Keratinocyte (primary cell): ENCODE data around the gene HOXD1. TPM values are rescaled to one million over a fixed set of nuclear protein-coding genes. Genes with fewer than 3 reads are reported as not detected.
A peak's percentile ranks its signal among the peaks of the same experiment; 100 is the strongest.

Experiments used
- DNase-seq: peaks from one replicate; pipeline ENCODE4 v3.0.0-alpha.2; 2011; ENCODE audit warnings: low read depth, missing footprints, low spot score
- FAIRE-seq: peaks from 2 replicates; lab custom pipeline; 2011; peaks lifted over from hg19 to GRCh38; lab: Jason Lieb, UNC
- H2AFZ ChIP-seq: 2 replicates; pipeline ENCODE4 v1.6.0; 2012; ENCODE audit warnings: low read length, control low read depth, inconsistent platforms; ENCODE audit not compliant: control insufficient read depth
- H3K27ac ChIP-seq: 2 replicates; pipeline ENCODE4 v1.5.1; 2011; ENCODE audit warnings: low read length; ENCODE audit not compliant: control insufficient read depth, insufficient read depth
- H3K27me3 ChIP-seq: 3 replicates; pipeline ENCODE4 v1.6.0; 2011; ENCODE audit warnings: low read length; ENCODE audit not compliant: control insufficient read depth, insufficient read depth; ENCODE audit errors: extremely low read depth
- H3K36me3 ChIP-seq, 2 experiments: 2 replicates in 1 of 2; 3 replicates in 1 of 2; pipeline ENCODE4 v1.5.1; 2011; ENCODE audit warnings: low read length in 2 of 2, mild to moderate bottlenecking in 1 of 2; ENCODE audit not compliant: control insufficient read depth in 2 of 2, insufficient read depth in 2 of 2; ENCODE audit errors: extremely low read depth in 1 of 2
- H3K4me1 ChIP-seq: 3 replicates; pipeline ENCODE4 v1.5.1; 2011; ENCODE audit warnings: low read length; ENCODE audit not compliant: control insufficient read depth, insufficient read depth; ENCODE audit errors: extremely low read depth
- H3K4me2 ChIP-seq: 3 replicates; pipeline ENCODE4 v1.6.0; 2011; ENCODE audit warnings: low read depth, low read length; ENCODE audit not compliant: control insufficient read depth, insufficient read depth; ENCODE audit errors: extremely low read depth
- H3K4me3 ChIP-seq, 3 experiments: fragments of 200-600 bp in 1 of 3; sonication (generic) in 1 of 3; 2 replicates in 2 of 3; 3 replicates in 1 of 3; pipeline ENCODE4 v1.5.1; 2011 to 2016; ENCODE audit warnings: low read length in 3 of 3, mild to moderate bottlenecking in 3 of 3, control low read depth in 2 of 3, inconsistent platforms in 1 of 3, low read depth in 1 of 3, mixed read lengths in 1 of 3, mixed run types in 1 of 3, moderate library complexity in 1 of 3; ENCODE audit not compliant: control insufficient read depth in 2 of 3, insufficient read depth in 2 of 3; ENCODE audit errors: extremely low read depth in 1 of 3
- H3K79me2 ChIP-seq: 2 replicates; pipeline ENCODE4 v1.6.0; 2012; ENCODE audit warnings: low read length; ENCODE audit not compliant: control insufficient read depth, insufficient read depth
- H3K9ac ChIP-seq: 3 replicates; pipeline ENCODE4 v1.6.0; 2011; ENCODE audit warnings: low read length; ENCODE audit not compliant: control insufficient read depth, insufficient read depth; ENCODE audit errors: extremely low read depth
- H3K9me1 ChIP-seq: 3 replicates; pipeline ENCODE4 v1.6.0; 2011; ENCODE audit warnings: low read length; ENCODE audit not compliant: control insufficient read depth, insufficient read depth; ENCODE audit errors: extremely low read depth
- H3K9me3 ChIP-seq: 2 replicates; pipeline ENCODE4 v1.5.1; 2012; ENCODE audit warnings: low read depth, low read length; ENCODE audit not compliant: control insufficient read depth
- H4K20me1 ChIP-seq: 3 replicates; pipeline ENCODE4 v1.6.0; 2011; ENCODE audit warnings: low read length; ENCODE audit not compliant: control insufficient read depth, insufficient read depth; ENCODE audit errors: extremely low read depth
- CTCF ChIP-seq, 3 experiments: IDR thresholded peaks in 1 of 3; conservative IDR thresholded peaks in 1 of 3; optimal IDR thresholded peaks in 1 of 3; 2 replicates in 2 of 3; 3 replicates in 1 of 3; pipeline versions ENCODE3 to v1.5.1; 2011; ENCODE audit warnings: low read length in 3 of 3, mild to moderate bottlenecking in 3 of 3, moderate library complexity in 2 of 3, control low read depth in 1 of 3, inconsistent platforms in 1 of 3; ENCODE audit not compliant: insufficient read depth in 2 of 3; ENCODE audit errors: extremely low read depth in 1 of 3
- EZH2 ChIP-seq: IDR thresholded peaks from one replicate; pipeline ENCODE4 v1.6.1; 2012; ENCODE audit warnings: inconsistent platforms, mild to moderate bottlenecking, low read length, moderate library complexity
- dilution Hi-C: fragments of 300-500 bp; cut with MboI; formaldehyde crosslinking; loops from one replicate; pipeline ENCODE4 v1.7.0; 2020; ENCODE audit warnings: low sequenced_read_pairs; ENCODE audit not compliant: extremely low pct_ligation_motif_present
- polyA plus RNA-seq, 5 experiments: library from polyadenylated mRNA; depleted of rRNA in 3 of 5; stranded (reverse) in 3 of 5; stranded (forward) in 1 of 5; unstranded in 1 of 5; fragments of >200 nt; gene quantifications; 1 replicate in 1 of 5; 2 replicates in 3 of 5; 3 replicates in 1 of 5; pipeline versions ENCODE4 v1.2.1 to v1.2.3, GENCODE V29; 2011 to 2012; ENCODE audit warnings: missing spikeins in 2 of 5, low read depth in 1 of 5, low replicate concordance in 1 of 5

HOXD1 gene
- polyA plus RNA-seq, 1 donor (not counting 4 experiments of a cell fraction or from before 2014, with no cell fraction given), result not detected

GRCh38 chr2:176172007-176172894 lies 16.2 kb upstream of the HOXD1 start:
- Histone ChIP-seq H3K9ac (no peak overlapping the region), H3K4me2 (no peak overlapping the region), H3K9me3 (peaks cover 5% of the 10 kb centered on the region), H3K36me3 (no peaks in the 10 kb centered on the region), H3K9me1 (no peaks in the 10 kb centered on the region), H4K20me1 (peaks cover 2% of the 10 kb centered on the region), H3K4me3 (no peak overlapping the region), H3K27ac (no peak overlapping the region), H3K79me2 (no peaks in the 10 kb centered on the region), H3K4me1 (no peaks in the 10 kb centered on the region), H3K27me3 (peaks cover 78% of the 10 kb centered on the region), H2AFZ (no peak overlapping the region)
- dilution Hi-C loops, result loop anchor here (25.0 kb wide), 1 partner anchor 465 kb away; no protein-coding TSS in a partner anchor
- FAIRE-seq (no peak), DNase-seq (no peak)
- no peak for TF ChIP-seq CTCF (optimal IDR thresholded peaks at IDR 0.05 in 1 of 3, IDR thresholded peaks at IDR 0.05 in 1 of 3, conservative IDR thresholded peaks at IDR 0.05 in 1 of 3; ENCODE audit: extremely low read depth in 1 of 3, insufficient read depth in 2 of 3, low read length in 3 of 3)
- TF ChIP-seq EZH2, result peak; percentile 64

- H3K27me3 ChIP-seq, result peaks cover 80% of the 10 kb centered on the region
- no peak overlapping the region for H3K27ac ChIP-seq
- H3K9ac ChIP-seq, result no peak overlapping the region
- peaks cover 2% of the 10 kb centered on the region for H4K20me1 ChIP-seq
- no peaks in the 10 kb centered on the region for H3K4me1 ChIP-seq
- H3K4me2 ChIP-seq, result no peak overlapping the region
- H3K9me1 ChIP-seq, result no peaks in the 10 kb centered on the region
- no peak overlapping the region for H3K4me3 ChIP-seq
- no peak for FAIRE-seq
- H2AFZ ChIP-seq, result no peak overlapping the region
- H3K36me3 ChIP-seq, result no peaks in the 10 kb centered on the region
- TF ChIP-seq CTCF (optimal IDR thresholded peaks at IDR 0.05 in 1 of 3, IDR thresholded peaks at IDR 0.05 in 1 of 3, conservative IDR thresholded peaks at IDR 0.05 in 1 of 3; ENCODE audit: extremely low read depth in 1 of 3, insufficient read depth in 2 of 3, low read length in 3 of 3) (no peak), EZH2 (no peak)
- dilution Hi-C loops, result loop anchor here (25.0 kb wide), 1 partner anchor 464 kb away; no protein-coding TSS in a partner anchor
- DNase-seq, result no peak
- H3K79me2 ChIP-seq, result no peaks in the 10 kb centered on the region
- peaks cover 5% of the 10 kb centered on the region for H3K9me3 ChIP-seq
Observed at GRCh38 chr2:176172895-176173566, 15.4 kb upstream of the HOXD1 start.
